WTC11 (cell line): ENCODE results near the gene CBFA2T3. TPM values are rescaled to one million over a fixed set of nuclear protein-coding genes. Genes with fewer than 3 reads are reported as not detected.

Experiments used
- ATAC-seq: fragments of 200-7000 bp; cut with Tn5 transposase; 2 replicates; pipeline ENCODE4 v1.10.0; 2021; ENCODE audit warnings: mild to moderate bottlenecking, moderate library complexity
- CTCF ChIA-PET: fragments of 300-600 bp; sonication (Branson Sonifier 250); formaldehyde crosslinking; loops from one replicate; lab custom pipeline; 2021; ENCODE audit warnings: antibody characterized with exemption; lab: Charles Lee
- POLR2A ChIA-PET: fragments of 350-600 bp; sonication (Branson Sonifier 250); formaldehyde crosslinking; loops from one replicate; lab custom pipeline; 2021; ENCODE audit warnings: antibody characterized with exemption; lab: Charles Lee
- DNase-seq: peaks from one replicate; pipeline ENCODE4 v3.0.0; 2021; ENCODE audit warnings: low spot score
- H3K27ac Mint-ChIP-seq: 2 replicates; pipeline ENCODE4 v1.8.0; 2021; ENCODE audit warnings: mixed read lengths
- H3K27me3 Mint-ChIP-seq: 2 replicates; pipeline ENCODE4 v1.8.0; 2021; ENCODE audit warnings: low read depth, mild to moderate bottlenecking, moderate library complexity, mixed read lengths
- H3K36me3 Mint-ChIP-seq: 2 replicates; pipeline ENCODE4 v1.8.0; 2021; ENCODE audit warnings: mixed read lengths
- H3K4me1 Mint-ChIP-seq: 2 replicates; pipeline ENCODE4 v1.8.0; 2022; ENCODE audit warnings: mixed read lengths
- H3K4me3 Mint-ChIP-seq: 2 replicates; pipeline ENCODE4 v1.8.0; 2021; ENCODE audit warnings: mild to moderate bottlenecking, moderate library complexity, mixed read lengths
- H3K9me3 Mint-ChIP-seq: 2 replicates; pipeline ENCODE4 v1.8.0; 2021; ENCODE audit warnings: mixed read lengths
- ATF1 ChIP-seq: sonication (generic); formaldehyde crosslinking; IDR thresholded peaks from 2 replicates; pipeline ENCODE4 v1.8.1; 2023; ENCODE audit warnings: mild to moderate bottlenecking, moderate library complexity, missing genetic modification reagents
- ATF3 ChIP-seq: sonication (generic); formaldehyde crosslinking; conservative IDR thresholded peaks from 2 replicates; pipeline ENCODE4 v1.8.1; 2022; ENCODE audit warnings: mild to moderate bottlenecking, missing genetic modification reagents
- CTCF ChIP-seq: fragments of 200-600 bp; IDR thresholded peaks from 2 replicates; pipeline ENCODE4 v1.8.0; 2022; ENCODE audit warnings: antibody characterized with exemption
- IRF1 ChIP-seq: sonication (generic); formaldehyde crosslinking; IDR thresholded peaks from 2 replicates; pipeline ENCODE4 v1.8.0; 2023; ENCODE audit warnings: missing genetic modification reagents
- JUN ChIP-seq: sonication (generic); formaldehyde crosslinking; IDR thresholded peaks from 2 replicates; pipeline ENCODE4 v1.8.0; 2023; ENCODE audit warnings: mild to moderate bottlenecking, missing genetic modification reagents
- KAT7 ChIP-seq: sonication (generic); formaldehyde crosslinking; IDR thresholded peaks from 2 replicates; pipeline ENCODE4 v1.8.1; 2023; ENCODE audit warnings: missing genetic modification reagents, mild to moderate bottlenecking, borderline replicate concordance
- NFATC4 ChIP-seq: fragments of 250-450 bp; sonication (Bioruptor Pico); IDR thresholded peaks from 2 replicates; pipeline ENCODE4 v1.9.0; 2021; ENCODE audit warnings: mild to moderate bottlenecking
- PRDM15 ChIP-seq: sonication (generic); formaldehyde crosslinking; IDR thresholded peaks from 2 replicates; pipeline ENCODE4 v1.8.0; 2022; ENCODE audit warnings: missing genetic modification reagents
- SMAD3 ChIP-seq: sonication (generic); formaldehyde crosslinking; IDR thresholded peaks from 2 replicates; pipeline ENCODE4 v1.8.0; 2022; ENCODE audit warnings: missing genetic modification reagents, mild to moderate bottlenecking, borderline replicate concordance
- SMAD4 ChIP-seq: sonication (generic); formaldehyde crosslinking; IDR thresholded peaks from 2 replicates; pipeline ENCODE4 v1.8.0; 2022; ENCODE audit warnings: mild to moderate bottlenecking, missing genetic modification reagents
- ZBTB21 ChIP-seq: sonication (generic); formaldehyde crosslinking; IDR thresholded peaks from 2 replicates; pipeline ENCODE4 v1.8.1; 2023; ENCODE audit warnings: mild to moderate bottlenecking, missing genetic modification reagents, borderline replicate concordance
- ZNF121 ChIP-seq: sonication (generic); formaldehyde crosslinking; IDR thresholded peaks from 2 replicates; pipeline ENCODE4 v1.8.0; 2023; ENCODE audit warnings: missing genetic modification reagents
- ZNF532 ChIP-seq: fragments of 250-450 bp; sonication (Bioruptor Pico); IDR thresholded peaks from 2 replicates; pipeline ENCODE4 v1.9.0; 2021; ENCODE audit warnings: mild to moderate bottlenecking, borderline replicate concordance
- total RNA-seq: library from RNA; stranded (reverse); gene quantifications from 3 replicates; pipeline ENCODE4 v1.2.3, GENCODE V29; 2021
- TF ChIP-seq, protein P1 (sequence below): fragments of 250-450 bp; sonication (Bioruptor Pico); IDR thresholded peaks from 2 replicates; pipeline ENCODE4 v1.9.0; 2021; ENCODE audit warnings: moderate library complexity, mild to moderate bottlenecking, inconsistent platforms, borderline replicate concordance
- TF ChIP-seq, protein P2 (sequence below): sonication (generic); formaldehyde crosslinking; IDR thresholded peaks from 2 replicates; pipeline ENCODE4 v1.8.1; 2023; ENCODE audit warnings: mild to moderate bottlenecking, missing genetic modification reagents

The CBFA2T3 gene
- total RNA-seq, 1 experiment from 2014 or later, result 2.6 TPM

DNA sequence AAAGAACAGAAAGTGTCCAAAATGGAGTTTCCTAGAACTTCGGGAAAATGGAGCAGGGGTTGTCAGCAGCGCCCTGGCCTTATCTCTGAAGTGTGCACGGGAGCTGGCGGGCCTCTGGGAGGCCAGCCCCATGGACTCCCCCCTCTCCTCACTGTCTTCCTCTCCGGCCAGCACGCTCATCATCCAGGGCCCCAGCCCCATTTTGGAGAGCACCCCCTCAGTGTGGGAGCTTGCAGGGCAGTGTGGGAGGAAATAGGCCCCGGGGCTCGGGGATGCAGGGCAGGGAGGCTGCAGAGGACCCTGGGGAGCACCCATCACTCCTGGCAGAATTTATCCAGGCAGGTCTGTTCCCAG is 105.7 kb downstream of the CBFA2T3 start:
- ChIA-PET CTCF (interaction anchor here (1.5 kb wide), 1 partner anchor 296 kb away, joined by 4 read pairs; no protein-coding TSS in a partner anchor), POLR2A (no interaction called here)
- no peak for ATAC-seq
- Mint-ChIP-seq H3K9me3 (no peaks in the 10 kb centered on the region), H3K36me3 (no peaks in the 10 kb centered on the region), H3K27me3 (no peaks in the 10 kb centered on the region), H3K4me1 (no peaks in the 10 kb centered on the region), H3K4me3 (no peak overlapping the region), H3K27ac (no peak overlapping the region)
- DNase-seq, result no peak
- TF ChIP-seq JUN (CRISPR knock-in tag), result no peak
- no peak for TF ChIP-seq ATF1 (CRISPR knock-in tag)
- TF ChIP-seq SMAD3 (CRISPR knock-in tag), result no peak
- TF ChIP-seq SMAD4 (CRISPR knock-in tag), result no peak
- TF ChIP-seq PRDM15 (CRISPR knock-in tag), result no peak
- TF ChIP-seq, protein P1, sequence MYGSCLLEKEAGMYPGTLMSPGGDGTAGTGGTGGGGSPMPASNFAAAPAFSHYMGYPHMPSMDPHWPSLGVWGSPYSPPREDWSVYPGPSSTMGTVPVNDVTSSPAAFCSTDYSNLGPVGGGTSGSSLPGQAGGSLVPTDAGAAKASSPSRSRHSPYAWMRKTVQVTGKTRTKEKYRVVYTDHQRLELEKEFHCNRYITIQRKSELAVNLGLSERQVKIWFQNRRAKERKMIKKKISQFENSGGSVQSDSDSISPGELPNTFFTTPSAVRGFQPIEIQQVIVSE (CRISPR knock-in tag), result no peak
- TF ChIP-seq, protein P2, sequence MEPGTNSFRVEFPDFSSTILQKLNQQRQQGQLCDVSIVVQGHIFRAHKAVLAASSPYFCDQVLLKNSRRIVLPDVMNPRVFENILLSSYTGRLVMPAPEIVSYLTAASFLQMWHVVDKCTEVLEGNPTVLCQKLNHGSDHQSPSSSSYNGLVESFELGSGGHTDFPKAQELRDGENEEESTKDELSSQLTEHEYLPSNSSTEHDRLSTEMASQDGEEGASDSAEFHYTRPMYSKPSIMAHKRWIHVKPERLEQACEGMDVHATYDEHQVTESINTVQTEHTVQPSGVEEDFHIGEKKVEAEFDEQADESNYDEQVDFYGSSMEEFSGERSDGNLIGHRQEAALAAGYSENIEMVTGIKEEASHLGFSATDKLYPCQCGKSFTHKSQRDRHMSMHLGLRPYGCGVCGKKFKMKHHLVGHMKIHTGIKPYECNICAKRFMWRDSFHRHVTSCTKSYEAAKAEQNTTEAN (CRISPR knock-in tag), result no peak
- no peak for TF ChIP-seq NFATC4
- TF ChIP-seq CTCF, result no peak
- no peak for TF ChIP-seq KAT7
- TF ChIP-seq ZNF532 (CRISPR knock-in tag), result no peak
- no peak for TF ChIP-seq ZNF121 (CRISPR knock-in tag)
- no peak for TF ChIP-seq ATF3 (CRISPR knock-in tag)
- no peak for TF ChIP-seq ZBTB21 (CRISPR knock-in tag)
- TF ChIP-seq IRF1 (CRISPR knock-in tag), result no peak
